K562 (cell line): ENCODE measurements around the gene NUP107. TPM values are rescaled to one million over a fixed set of nuclear protein-coding genes. Genes with fewer than 3 reads are reported as not detected.

Source experiments
- ARHGAP35 ChIP-seq: fragments of 450-650 bp; IDR thresholded peaks from 2 replicates; pipeline ENCODE4 v1.6.1; 2018; ENCODE audit not compliant: partially characterized antibody
- CREB1 ChIP-seq, 2 experiments: sonication (generic) in 1 of 2; formaldehyde crosslinking in 1 of 2; IDR thresholded peaks; 2 replicates each; pipeline versions ENCODE4 v1.6.1 to v1.8.0; 2012 to 2022; ENCODE audit warnings: inconsistent platforms in 1 of 2, mild to moderate bottlenecking in 1 of 2, missing genetic modification reagents in 1 of 2, moderate library complexity in 1 of 2
- ILF3 ChIP-seq: fragments of 450-650 bp; IDR thresholded peaks from 2 replicates; pipeline ENCODE4 v1.6.1; 2018; ENCODE audit warnings: antibody characterized with exemption, mild to moderate bottlenecking, moderate library complexity, borderline replicate concordance
- KDM4B ChIP-seq, 2 experiments: fragments of 450-650 bp in 1 of 2; sonication (generic) in 1 of 2; IDR thresholded peaks; 2 replicates each; pipeline ENCODE4 v1.6.1; 2016 to 2017; ENCODE audit warnings: borderline replicate concordance in 2 of 2, antibody characterized with exemption in 1 of 2, low read depth in 1 of 2, mild to moderate bottlenecking in 1 of 2
- PRPF4 ChIP-seq: fragments of 200-400 bp; formaldehyde crosslinking; IDR thresholded peaks from one replicate; pipeline ENCODE4 v1.6.1; 2017; ENCODE audit warnings: low read length, low read depth, mild to moderate bottlenecking; ENCODE audit not compliant: insufficient read depth, poor library complexity, severe bottlenecking
- RBM15 ChIP-seq: fragments of 200-400 bp; formaldehyde crosslinking; IDR thresholded peaks from 2 replicates; pipeline ENCODE4 v1.6.1; 2018; ENCODE audit warnings: mild to moderate bottlenecking, low read length, moderate library complexity; ENCODE audit not compliant: insufficient read depth
- RUNX1 ChIP-seq: sonication (generic); IDR thresholded peaks from 2 replicates; pipeline ENCODE4 v1.6.1; 2016; ENCODE audit warnings: antibody characterized with exemption, low read depth
- SLC30A9 ChIP-seq: fragments of 250-450 bp; sonication (Bioruptor Pico); IDR thresholded peaks from 2 replicates; pipeline ENCODE4 v1.8.0; 2022; ENCODE audit warnings: mild to moderate bottlenecking, moderate library complexity
- XRCC4 ChIP-seq: IDR thresholded peaks from one replicate; pipeline ENCODE4 v1.6.1; 2011; ENCODE audit not compliant: insufficient read depth, insufficient read length; ENCODE audit errors: extremely low read depth
- ZBTB7A ChIP-seq: IDR thresholded peaks from 2 replicates; pipeline ENCODE4 v1.6.1; 2011; ENCODE audit warnings: low read depth, mild to moderate bottlenecking, low read length, moderate library complexity, borderline replicate concordance; ENCODE audit not compliant: control insufficient read depth
- ZEB2 ChIP-seq: fragments of 450-650 bp; IDR thresholded peaks from 2 replicates; pipeline ENCODE4 v1.6.1; 2016
- ZNF134 ChIP-seq: fragments of 250-450 bp; sonication (Bioruptor Pico); conservative IDR thresholded peaks from 2 replicates; pipeline ENCODE4 v1.4.0; 2020
- polyA plus RNA-seq, 8 experiments: library from polyadenylated mRNA; depleted of rRNA in 4 of 8; stranded (reverse) in 5 of 8; unstranded in 3 of 8; fragments of >200 nt; fragmentation: Nextera tagmentation in 2 of 8; fragmentation: Illumina TruSeq in 1 of 8; extraction: Ambion mirVana in 2 of 8; extraction: Trizol in 1 of 8; gene quantifications; 2 replicates each; pipeline versions ENCODE4 v1.2.1 to v1.2.3, GENCODE V29; 2011 to 2014; ENCODE audit warnings: inconsistent platforms in 1 of 8, missing spikeins in 1 of 8
- total RNA-seq, 7 experiments: library from RNA; depleted of rRNA in 6 of 7; stranded (reverse); fragments of >200 nt in 6 of 7; fragmentation: Illumina TruSeq in 2 of 7; extraction: Trizol in 2 of 7; gene quantifications; 2 replicates each; pipeline versions ENCODE4 v1.2.1 to v1.2.3, GENCODE V29; 2011 to 2021; ENCODE audit warnings: low replicate concordance in 1 of 7
- TF ChIP-seq, protein P1 (sequence below): fragments of 450-650 bp; IDR thresholded peaks from 2 replicates; pipeline ENCODE4 v1.6.1; 2016; ENCODE audit warnings: mild to moderate bottlenecking
- TF ChIP-seq, protein P2 (sequence below): sonication (generic); formaldehyde crosslinking; IDR thresholded peaks from 2 replicates; pipeline ENCODE4 v1.8.1; 2022; ENCODE audit warnings: missing genetic modification reagents
- TF ChIP-seq, protein P3 (sequence below), 2 experiments: fragments of 150-350 bp in 1 of 2; IDR thresholded peaks; 2 replicates each; pipeline ENCODE4 v1.6.1; 2012 to 2016; ENCODE audit warnings: low read depth in 2 of 2, low read length in 2 of 2, mild to moderate bottlenecking in 1 of 2, moderate library complexity in 1 of 2
- TF ChIP-seq, protein P4 (sequence below): fragments of 250-450 bp; sonication (Bioruptor Pico); IDR thresholded peaks from 2 replicates; pipeline ENCODE4 v1.4.0; 2020; ENCODE audit warnings: borderline replicate concordance
- TF ChIP-seq, protein P5 (sequence below): sonication (generic); formaldehyde crosslinking; IDR thresholded peaks from 2 replicates; pipeline ENCODE4 v1.5.0; 2020; ENCODE audit warnings: missing genetic modification reagents

NUP107 gene
- total and polyA plus RNA-seq, 9 of the 15 experiments (the other 6 are each of a cell fraction or from before 2014, with no cell fraction given) = 129 to 277 (median 199) TPM

DNA sequence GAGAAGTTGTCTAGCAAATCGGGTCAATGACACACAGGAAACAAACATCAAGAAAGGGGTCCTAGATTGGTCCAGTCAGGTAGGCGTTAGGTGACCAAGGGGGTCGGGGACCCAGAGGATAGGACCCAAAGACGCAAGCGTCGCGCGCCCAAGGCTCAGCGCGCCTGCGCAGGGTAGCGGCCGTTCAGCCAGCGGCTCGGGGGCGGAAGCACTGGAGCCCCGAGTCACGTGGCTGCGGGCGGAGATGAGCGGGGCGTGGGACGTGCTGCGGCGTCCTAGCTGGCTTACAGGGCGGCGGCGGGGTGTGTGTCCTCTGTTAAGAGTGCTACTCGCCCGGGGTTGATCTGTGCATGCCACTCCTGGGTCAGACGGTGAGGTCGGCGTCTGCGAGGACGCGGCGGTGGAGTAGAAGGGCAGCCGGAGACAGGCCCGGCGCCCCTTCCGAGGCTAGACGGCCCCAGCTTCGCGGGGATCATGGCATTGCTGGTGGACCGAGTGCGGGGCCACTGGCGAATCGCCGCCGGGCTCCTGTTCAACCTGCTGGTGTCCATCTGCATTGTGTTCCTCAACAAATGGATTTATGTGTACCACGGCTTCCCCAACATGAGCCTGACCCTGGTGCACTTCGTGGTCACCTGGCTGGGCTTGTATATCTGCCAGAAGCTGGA, 59.3 kb downstream of the NUP107 start, which contains the start of gene SLC35E3 (continued):
- TF ChIP-seq, protein P1, sequence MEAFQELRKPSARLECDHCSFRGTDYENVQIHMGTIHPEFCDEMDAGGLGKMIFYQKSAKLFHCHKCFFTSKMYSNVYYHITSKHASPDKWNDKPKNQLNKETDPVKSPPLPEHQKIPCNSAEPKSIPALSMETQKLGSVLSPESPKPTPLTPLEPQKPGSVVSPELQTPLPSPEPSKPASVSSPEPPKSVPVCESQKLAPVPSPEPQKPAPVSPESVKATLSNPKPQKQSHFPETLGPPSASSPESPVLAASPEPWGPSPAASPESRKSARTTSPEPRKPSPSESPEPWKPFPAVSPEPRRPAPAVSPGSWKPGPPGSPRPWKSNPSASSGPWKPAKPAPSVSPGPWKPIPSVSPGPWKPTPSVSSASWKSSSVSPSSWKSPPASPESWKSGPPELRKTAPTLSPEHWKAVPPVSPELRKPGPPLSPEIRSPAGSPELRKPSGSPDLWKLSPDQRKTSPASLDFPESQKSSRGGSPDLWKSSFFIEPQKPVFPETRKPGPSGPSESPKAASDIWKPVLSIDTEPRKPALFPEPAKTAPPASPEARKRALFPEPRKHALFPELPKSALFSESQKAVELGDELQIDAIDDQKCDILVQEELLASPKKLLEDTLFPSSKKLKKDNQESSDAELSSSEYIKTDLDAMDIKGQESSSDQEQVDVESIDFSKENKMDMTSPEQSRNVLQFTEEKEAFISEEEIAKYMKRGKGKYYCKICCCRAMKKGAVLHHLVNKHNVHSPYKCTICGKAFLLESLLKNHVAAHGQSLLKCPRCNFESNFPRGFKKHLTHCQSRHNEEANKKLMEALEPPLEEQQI = no peak
- no peak for TF ChIP-seq ILF3
- no peak for TF ChIP-seq ZEB2
- TF ChIP-seq, protein P2, sequence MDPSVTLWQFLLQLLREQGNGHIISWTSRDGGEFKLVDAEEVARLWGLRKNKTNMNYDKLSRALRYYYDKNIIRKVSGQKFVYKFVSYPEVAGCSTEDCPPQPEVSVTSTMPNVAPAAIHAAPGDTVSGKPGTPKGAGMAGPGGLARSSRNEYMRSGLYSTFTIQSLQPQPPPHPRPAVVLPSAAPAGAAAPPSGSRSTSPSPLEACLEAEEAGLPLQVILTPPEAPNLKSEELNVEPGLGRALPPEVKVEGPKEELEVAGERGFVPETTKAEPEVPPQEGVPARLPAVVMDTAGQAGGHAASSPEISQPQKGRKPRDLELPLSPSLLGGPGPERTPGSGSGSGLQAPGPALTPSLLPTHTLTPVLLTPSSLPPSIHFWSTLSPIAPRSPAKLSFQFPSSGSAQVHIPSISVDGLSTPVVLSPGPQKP = no peak
- TF ChIP-seq ZBTB7A = peak; percentile 88
- no peak for TF ChIP-seq ARHGAP35
- TF ChIP-seq XRCC4 = no peak
- TF ChIP-seq, protein P3, sequence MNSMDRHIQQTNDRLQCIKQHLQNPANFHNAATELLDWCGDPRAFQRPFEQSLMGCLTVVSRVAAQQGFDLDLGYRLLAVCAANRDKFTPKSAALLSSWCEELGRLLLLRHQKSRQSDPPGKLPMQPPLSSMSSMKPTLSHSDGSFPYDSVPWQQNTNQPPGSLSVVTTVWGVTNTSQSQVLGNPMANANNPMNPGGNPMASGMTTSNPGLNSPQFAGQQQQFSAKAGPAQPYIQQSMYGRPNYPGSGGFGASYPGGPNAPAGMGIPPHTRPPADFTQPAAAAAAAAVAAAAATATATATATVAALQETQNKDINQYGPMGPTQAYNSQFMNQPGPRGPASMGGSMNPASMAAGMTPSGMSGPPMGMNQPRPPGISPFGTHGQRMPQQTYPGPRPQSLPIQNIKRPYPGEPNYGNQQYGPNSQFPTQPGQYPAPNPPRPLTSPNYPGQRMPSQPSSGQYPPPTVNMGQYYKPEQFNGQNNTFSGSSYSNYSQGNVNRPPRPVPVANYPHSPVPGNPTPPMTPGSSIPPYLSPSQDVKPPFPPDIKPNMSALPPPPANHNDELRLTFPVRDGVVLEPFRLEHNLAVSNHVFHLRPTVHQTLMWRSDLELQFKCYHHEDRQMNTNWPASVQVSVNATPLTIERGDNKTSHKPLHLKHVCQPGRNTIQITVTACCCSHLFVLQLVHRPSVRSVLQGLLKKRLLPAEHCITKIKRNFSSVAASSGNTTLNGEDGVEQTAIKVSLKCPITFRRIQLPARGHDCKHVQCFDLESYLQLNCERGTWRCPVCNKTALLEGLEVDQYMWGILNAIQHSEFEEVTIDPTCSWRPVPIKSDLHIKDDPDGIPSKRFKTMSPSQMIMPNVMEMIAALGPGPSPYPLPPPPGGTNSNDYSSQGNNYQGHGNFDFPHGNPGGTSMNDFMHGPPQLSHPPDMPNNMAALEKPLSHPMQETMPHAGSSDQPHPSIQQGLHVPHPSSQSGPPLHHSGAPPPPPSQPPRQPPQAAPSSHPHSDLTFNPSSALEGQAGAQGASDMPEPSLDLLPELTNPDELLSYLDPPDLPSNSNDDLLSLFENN (IDR thresholded peaks at IDR 0.05; ENCODE audit: low read depth in 2 of 2, low read length in 2 of 2) = no peak
- TF ChIP-seq, protein P4, sequence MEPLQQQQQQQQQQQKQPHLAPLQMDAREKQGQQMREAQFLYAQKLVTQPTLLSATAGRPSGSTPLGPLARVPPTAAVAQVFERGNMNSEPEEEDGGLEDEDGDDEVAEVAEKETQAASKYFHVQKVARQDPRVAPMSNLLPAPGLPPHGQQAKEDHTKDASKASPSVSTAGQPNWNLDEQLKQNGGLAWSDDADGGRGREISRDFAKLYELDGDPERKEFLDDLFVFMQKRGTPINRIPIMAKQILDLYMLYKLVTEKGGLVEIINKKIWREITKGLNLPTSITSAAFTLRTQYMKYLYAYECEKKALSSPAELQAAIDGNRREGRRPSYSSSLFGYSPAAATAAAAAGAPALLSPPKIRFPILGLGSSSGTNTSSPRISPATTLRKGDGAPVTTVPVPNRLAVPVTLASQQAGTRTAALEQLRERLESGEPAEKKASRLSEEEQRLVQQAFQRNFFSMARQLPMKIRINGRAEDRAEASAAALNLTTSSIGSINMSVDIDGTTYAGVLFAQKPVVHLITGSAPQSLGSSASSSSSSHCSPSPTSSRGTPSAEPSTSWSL (CRISPR knock-in tag) = no peak; the same call in 1 of the 2 replicates
- no peak for TF ChIP-seq PRPF4
- TF ChIP-seq RBM15 = no peak
- 0 out of 2 replicates have a peak, but pooled peaks have one; percentile 0 for TF ChIP-seq RUNX1
- TF ChIP-seq, protein P5, sequence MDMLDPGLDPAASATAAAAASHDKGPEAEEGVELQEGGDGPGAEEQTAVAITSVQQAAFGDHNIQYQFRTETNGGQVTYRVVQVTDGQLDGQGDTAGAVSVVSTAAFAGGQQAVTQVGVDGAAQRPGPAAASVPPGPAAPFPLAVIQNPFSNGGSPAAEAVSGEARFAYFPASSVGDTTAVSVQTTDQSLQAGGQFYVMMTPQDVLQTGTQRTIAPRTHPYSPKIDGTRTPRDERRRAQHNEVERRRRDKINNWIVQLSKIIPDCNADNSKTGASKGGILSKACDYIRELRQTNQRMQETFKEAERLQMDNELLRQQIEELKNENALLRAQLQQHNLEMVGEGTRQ (CRISPR knock-in tag) = peak; percentile 98
- TF ChIP-seq KDM4B (IDR thresholded peaks at IDR 0.05; ENCODE audit: borderline replicate concordance in 2 of 2, low read depth in 1 of 2) = 0 out of 4 replicates have a peak, but pooled peaks of 1 of the 2 experiments have one; percentile 72
- TF ChIP-seq SLC30A9 (CRISPR knock-in tag) = no peak
- TF ChIP-seq CREB1 (IDR thresholded peaks at IDR 0.05) = peak; percentile 82
- TF ChIP-seq CREB1 (CRISPR knock-in tag; IDR thresholded peaks at IDR 0.05) = no peak; the same call in 1 of the 2 replicates
- no peak for TF ChIP-seq ZNF134 (CRISPR knock-in tag)
